Erythroblast (primary cell): ENCODE measurements around the gene C16orf92.

Experiments
- GATA1 ChIP-seq: IDR thresholded peaks from 2 replicates; pipeline ENCODE4 v1.6.1; 2011; ENCODE audit warnings: low read depth, mild to moderate bottlenecking, control low read depth, low read length, moderate library complexity
- POLR2A ChIP-seq: IDR thresholded peaks from 2 replicates; pipeline ENCODE4 v1.6.1; 2011; ENCODE audit warnings: mild to moderate bottlenecking, low read length

- TF ChIP-seq POLR2A: no peak
- TF ChIP-seq GATA1: no peak
Measured at GRCh38 chr16:30022887-30023286, at the start of gene C16orf92.
